ENCODE results near the gene ISG20L2.
A peak's percentile ranks its signal among the peaks of the same experiment; 100 is the strongest.

ISG20L2 gene

DNA sequence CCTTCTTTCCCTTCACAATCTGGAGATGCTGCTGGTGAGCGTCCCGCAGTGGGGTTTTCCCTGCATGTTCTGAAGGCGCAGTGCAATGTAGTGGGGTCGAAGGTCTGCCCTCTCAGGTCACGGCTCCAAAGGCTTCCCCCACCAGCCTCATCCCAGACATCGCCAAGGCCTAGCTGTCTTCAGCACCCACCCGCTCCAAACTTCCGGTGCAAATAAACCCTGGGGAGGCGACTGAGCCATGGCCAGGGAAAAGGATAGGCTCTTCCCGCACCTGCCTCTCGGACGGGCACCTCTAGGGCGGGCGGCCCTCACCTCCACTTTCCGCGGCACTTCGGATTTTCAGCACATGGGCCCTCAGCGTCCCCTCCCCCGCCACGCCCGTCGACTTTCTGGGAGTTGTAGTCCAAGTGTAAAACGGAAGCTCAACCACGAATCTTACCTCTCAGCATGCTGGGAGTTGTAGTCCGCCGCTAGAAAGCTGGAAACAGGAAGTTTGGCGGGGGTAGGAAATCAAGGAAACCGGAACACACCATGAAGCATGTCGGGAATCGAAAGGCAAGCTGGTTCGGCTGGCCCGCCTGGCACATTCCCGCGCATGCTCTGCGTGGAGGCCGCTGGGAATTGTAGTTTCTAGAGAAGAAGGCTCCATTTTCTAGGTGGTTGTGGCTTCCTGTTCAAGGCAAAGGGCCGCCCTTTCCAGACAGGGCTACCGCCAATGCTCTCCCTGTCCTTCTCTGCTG, 12.3 kb upstream of the ISG20L2 start, which contains the start of gene MRPL24:
Gene MRPL24, minus strand, starts transcription at position 348 of the 740 bp plus-strand sequence. CDS start 2,384 bp downstream, outside the sequence.
- DNase-seq (ENCODE audit: low read depth in 3 of 3) = peak; percentile 91 to 97 (median 94)

DNA sequence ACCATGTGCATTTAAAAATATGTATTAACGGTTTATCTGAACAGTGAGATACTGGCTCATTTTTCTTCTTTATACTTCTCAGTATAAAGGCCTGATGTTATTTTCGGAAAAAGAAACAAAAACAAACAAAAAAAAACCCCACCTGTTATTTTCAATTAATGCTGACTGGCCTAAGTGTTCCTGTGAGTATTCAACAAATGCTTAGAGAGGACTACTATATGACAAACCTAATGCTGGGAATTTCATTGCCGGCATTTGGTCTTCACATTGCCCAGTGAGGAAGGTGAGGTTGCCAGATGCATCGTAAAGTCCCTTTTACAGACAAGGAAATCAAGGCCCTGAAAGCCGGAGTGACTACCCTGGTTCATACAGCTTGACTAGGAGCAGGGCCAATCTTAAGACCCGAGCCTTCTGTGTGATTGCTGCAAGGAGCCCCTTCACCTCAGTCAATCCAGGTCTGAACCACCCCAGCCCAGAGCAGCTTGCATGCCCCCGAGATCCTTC, 11.7 kb upstream of the ISG20L2 start:
- DNase-seq (ENCODE audit: low read depth in 3 of 3) = no peak

DNA sequence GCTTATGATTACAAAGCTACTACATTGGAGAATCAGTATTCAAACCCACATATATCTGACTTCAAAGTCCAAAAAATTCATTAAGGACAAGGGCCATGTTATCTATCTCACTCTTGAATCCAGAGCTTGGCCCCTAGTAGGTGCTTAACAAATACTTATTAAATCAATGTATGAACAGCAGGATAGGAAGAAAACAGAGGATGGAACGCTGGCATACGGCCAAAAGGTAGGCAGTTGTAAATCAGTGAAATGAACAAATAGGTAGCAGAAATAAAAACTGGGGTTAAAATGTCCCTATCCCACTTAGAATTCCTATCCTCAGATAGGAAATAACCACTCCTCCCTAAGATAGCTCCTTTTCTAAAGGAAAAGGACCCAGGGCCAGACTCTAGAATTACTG, 10.3 kb upstream of the ISG20L2 start:
- no peak for DNase-seq (ENCODE audit: low read depth in 3 of 3)

DNA sequence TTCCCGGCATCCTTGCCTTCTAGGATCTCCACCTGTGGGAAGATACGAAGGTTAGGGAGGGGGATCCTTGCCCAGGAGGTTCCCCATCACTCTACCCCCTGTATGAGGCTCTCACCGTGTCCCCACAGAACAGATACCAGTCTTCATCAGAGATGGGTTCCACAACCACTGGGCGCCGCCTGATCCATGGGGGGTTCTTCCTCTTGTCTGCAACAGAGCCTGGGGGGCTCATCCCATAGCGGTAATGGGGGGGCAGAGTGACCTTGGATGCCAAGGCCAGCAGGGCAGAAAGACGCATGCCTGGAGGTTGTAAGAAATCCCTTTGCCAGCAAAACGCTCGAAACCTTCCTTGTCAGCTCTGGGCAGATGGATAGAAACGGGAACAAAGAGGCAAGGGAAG, 9.8 kb upstream of the ISG20L2 start:
- DNase-seq (ENCODE audit: low read depth in 3 of 3) = no peak

DNA sequence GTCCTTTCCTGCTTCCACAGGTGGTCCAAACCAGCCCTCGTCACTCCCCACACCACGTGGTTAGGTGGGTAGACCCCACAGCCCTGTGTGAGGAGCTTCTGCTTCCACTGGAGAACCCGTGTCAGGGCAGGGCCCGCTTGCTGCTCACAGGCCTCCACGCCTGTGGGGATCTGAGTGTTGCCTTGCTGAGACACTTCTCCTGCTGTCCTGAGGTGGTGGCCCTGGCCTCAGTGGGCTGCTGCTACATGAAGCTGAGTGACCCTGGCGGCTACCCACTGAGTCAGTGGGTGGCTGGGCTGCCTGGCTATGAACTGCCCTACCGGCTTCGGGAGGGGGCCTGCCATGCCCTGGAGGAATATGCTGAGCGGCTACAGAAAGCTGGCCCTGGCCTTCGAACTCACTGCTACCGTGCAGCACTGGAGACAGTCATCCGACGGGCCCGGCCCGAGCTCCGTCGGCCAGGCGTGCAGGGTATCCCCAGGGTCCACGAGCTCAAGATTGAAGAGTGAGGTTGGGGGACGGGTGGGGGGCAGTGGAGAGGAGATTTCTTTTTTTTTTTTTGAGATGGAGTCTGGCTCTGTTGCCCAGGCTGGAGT, 5.5 kb upstream of the ISG20L2 start:
- no peak for DNase-seq (ENCODE audit: low read depth in 3 of 3)

DNA sequence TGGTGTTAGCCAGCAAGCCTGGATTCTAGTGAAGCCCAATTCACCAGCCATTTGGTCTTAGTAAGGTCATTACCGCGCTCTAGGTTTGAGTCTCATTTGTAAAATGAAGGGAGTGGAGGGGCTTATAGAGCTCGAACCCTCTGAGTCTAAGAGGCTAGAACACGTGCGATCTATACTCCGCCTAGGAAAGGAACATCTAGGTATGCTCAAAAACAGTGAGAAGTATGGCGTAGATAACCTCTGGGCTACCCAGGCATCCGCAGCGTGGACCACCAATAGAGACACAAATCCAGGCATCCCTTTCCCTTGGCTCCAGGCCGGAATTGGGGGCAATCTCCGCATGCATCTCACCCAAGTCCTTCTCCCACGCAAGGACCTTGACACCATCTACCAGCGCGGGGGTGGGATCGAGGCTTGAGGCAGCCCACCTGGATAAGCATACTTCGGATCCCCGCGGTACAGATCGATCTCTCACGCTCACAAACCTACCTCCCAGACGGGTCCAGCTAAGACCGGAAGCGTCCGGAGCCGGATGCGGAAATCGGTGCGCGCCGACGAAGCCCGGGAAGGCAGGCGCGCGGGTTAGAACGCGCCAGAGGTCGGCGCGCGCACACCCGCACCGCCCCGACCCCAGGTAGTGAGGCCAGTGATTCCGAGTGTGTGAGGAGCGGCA, 504 bp downstream of the ISG20L2 start, which contains the start of gene METTL25B:
Gene METTL25B, plus strand, starts transcription at position 544 of the 673 bp plus-strand sequence. CDS start 636 bp downstream, outside the sequence.
- peak in 2 of 3 donors; percentile 71 to 77 for DNase-seq (ENCODE audit: low read depth in 3 of 3)

DNA sequence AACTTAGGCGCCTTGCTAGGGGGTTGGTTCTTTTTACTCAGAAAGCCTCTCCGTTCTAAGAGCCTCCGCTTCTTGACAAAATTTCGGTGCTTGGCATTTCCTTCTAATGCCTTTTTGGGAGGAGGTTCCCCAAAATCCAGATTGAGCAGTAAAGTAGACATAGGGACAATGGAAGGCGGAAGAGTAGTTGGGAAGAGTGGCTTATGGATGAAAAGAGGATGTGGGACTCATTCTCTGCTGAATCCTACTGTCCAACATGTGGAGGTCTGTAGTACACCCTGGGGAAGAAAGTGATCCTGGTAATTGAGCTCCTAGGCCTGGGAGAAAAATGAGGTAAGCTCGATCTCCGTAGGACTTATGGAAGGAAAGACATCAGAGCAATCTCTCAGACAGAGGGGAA, 1.1 kb downstream of the ISG20L2 start:
- no peak for DNase-seq (ENCODE audit: low read depth in 3 of 3)

DNA sequence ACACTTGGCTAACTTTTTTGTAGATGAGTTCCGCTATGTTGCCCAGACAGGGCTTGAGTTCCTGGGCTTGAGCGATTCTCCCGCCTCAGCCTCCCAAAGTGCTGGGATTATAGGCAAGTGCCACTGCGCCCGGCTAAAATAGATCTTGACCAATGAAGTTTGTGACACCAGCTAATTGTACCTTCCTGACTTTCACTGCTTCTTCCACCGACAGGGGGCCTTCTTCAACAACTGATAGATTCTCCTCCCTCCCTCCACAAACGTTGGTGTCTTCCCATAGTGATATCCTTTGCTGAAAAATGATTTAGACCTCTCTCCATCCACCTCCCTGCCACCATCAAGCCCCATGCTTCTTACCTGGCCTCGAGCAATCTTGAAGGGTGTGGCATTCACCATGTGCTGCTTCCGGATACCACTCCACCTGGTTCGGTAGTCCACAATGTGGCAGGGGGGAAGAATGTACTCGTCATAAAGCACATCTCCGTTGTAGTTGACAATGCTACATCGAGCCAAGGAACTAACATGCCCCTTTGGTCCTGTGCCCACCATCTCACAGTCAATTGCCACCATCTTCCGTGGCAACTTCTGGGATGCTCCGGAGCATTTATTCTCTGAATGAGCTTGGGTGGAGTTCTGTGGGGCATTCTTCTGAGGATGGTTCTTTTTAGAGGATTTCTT, 1.9 kb downstream of the ISG20L2 start:
- DNase-seq (ENCODE audit: low read depth in 3 of 3) = no peak

DNA sequence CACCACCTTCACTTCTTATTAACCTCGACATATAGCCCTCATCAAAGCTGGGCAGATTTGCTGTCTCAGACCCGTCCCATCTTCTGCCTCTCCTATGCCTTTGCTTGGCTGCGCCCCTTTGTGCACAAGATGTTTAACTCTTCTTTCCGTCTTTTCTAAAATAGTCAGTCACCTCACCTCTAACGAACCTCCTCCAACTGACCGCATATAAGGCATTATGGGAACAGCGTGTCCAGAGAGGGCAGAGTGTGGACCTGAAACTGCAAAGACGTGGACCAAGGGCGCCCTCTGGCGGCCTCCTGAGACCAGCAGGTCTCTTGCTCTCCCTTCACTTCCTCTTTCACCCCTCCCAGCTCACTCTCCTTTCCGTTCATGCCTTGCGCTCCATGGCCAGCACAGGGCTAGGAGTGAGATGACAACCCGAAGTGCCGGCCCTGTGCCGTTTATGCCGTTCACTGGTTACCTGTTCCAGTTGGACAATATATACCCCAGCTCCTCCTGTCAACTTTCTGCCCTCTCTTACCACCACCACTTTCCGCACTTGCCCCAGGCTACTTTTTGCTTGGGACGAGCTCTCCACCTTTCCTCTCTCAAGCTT, 2.8 kb downstream of the ISG20L2 start:
- DNase-seq (ENCODE audit: low read depth in 3 of 3) = peak; percentile 49 to 72 (median 67)

DNA sequence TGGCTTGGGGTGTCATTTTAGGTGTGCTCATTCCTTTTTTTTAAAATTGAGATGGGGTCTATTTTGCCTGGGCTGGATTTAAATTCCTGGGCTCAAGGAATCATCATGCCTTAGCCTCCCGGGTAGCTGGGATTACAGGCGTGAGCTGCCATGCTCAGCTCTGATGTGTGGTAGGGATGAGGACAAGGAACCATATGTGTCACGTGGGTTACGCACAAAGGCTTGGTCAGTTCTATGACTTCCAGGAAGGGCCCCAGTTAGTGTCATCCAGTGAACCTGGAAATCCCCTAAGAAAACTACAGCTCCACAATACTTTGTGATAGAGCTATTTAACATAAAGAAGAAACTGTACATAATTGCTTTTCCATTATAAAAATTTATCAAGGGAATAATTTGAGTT, 7.0 kb downstream of the ISG20L2 start:
- DNase-seq (ENCODE audit: low read depth in 3 of 3) = no peak

DNA sequence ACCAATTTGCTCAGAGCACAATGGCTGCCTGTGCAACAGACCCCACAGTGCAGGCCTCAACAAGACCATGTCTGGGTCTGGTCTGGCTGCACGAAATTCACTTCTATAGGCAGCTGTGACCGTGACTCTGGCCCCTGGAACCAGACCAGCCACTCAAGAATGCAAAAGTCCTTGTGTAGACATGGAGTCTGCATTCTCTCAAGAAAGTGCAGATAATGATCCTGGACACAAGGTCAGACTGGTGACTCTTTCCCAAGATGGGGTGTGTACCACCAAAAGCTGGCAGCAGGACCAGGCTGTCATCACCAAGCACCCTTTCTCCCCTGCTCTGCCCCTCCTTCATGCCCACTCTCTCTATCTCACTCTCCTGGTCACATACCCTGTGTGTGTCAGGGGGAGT, 7.4 kb downstream of the ISG20L2 start:
- no peak for DNase-seq (ENCODE audit: low read depth in 3 of 3)

DNA sequence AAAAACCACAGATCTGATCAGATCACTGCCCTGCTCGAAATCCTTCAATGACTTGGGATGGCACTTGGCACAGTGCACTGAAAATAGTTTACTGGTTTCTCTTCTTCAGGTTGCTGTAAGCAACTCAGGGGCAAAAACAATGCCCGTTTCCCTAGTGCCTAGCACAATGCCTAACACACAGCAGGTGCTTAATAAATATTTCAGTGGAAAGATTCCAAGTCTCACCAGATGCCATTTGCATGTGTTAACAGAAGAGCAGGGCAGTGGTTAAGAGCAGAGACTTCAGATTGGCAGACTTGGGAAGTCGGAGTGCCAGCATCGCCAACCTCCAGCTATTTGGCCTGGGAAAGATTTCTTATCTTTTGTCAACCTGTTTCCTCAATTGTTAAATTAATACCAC, 11.2 kb downstream of the ISG20L2 start:
- no peak for DNase-seq (ENCODE audit: low read depth in 3 of 3)

DNA sequence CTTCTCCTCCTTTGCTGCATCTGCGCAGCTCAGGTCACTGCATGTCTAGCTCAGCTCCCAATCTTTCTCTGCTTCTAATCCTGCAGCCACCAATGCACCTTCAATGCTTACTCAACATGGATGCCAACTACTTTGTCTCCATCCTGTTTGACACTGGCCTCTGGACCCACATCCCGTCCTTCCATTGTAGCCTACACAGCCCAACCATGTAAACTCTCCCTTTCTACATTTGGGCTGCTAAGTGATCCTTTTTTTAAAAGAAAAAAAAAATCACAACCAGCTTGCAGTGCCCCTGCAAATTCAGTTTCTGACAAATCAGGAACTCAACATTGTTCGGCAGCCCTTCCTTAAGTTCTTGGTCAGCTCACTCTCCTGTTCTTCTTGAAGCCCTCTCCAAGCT, 13.7 kb downstream of the ISG20L2 start:
- no peak for DNase-seq (ENCODE audit: low read depth in 3 of 3)

DNA sequence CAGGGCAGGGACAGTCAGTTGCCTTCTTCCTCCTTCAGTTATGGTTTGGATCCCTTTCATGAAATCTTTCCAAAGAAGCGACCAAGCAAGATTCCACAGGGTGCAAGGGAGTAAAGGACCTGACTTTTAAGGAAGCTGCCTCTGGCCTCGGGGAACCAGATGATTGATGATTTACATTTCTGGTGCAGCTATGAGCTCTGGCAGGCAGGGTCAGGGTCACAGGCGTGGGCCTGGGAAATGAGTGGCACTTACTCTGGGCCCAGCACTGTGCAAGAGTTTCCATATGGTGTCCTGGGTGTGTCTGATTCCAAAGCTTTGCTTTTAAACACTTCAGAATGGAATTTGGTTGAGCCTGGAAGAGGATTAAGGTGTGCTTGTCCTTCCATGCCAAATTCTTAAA, 15.9 kb downstream of the ISG20L2 start:
- DNase-seq (ENCODE audit: low read depth in 3 of 3) = no peak

DNA sequence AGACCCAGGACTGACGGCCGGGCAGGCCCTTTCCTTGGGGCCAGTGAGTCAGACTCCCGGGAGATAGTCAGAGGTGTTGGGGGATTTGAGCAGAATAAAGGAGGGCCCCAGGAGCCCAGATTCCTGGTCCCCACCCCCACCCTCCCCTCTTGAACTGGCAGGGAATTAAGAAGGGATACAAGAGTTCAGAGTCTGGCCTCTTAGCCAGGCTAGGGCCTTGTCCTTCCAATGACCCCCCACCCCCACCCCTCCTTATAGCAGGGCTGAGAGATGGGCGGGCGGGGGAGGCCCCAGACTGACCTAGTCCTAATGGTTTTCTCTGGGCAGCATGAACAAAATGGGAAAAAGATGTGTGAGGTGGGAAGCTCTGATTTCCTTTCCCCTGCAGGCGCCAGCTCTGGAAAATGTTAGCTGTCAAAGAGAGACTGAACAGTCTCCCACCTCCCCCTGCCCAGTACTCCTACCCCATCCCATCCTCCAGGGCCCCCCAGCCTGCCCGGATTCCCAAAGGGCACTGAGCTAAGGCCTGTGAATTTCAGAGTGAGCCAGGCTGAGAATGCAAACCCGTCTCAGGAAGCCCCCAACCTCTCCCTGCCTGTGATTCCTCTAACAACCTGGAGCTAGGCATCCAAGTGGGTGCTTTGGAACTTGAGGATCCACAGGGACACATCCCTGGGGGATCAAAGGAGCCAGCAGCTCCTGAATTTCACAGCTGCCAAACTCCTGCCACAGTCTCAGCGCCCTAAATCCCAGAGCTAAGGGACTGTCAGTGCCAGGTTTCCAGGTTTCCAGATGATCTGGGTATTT, 17.4 kb downstream of the ISG20L2 start:
- DNase-seq (ENCODE audit: low read depth in 3 of 3) = no peak

DNA sequence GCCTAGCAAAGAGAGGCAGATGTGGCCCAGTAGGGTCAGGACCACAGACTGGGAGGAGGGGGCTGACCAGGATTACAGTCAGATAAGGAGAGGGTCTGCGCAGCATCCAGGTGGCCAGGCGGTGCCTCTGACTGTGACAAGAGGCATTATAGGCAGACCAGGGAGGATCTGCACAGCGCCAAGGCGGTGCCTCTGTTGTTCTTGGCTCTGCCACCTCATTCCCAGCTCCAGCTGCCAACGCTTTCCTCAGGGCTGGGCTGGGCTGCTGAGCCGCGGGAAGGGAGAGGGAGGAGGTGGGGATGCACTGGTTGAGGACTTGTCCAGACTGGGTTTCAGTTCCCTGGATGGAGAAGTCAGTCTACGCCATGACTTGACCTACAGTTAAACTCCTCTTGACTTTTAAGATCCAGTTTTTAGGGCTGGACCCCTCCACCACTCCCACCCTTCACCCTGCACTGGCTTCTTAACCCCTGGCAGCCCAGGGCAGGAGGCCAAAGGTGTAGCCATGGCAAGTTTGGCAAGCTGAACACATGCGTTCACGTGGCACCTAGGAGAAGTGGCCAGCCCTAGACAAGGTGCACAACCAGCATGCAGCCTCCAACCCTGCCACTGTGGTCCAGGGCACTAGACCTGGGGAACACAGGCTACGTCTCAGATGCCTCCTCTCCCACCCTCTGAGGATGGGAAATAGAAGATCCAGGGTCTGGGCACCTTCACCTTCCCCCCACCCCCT, 18.6 kb downstream of the ISG20L2 start:
- DNase-seq (ENCODE audit: low read depth in 3 of 3) = no peak

DNA sequence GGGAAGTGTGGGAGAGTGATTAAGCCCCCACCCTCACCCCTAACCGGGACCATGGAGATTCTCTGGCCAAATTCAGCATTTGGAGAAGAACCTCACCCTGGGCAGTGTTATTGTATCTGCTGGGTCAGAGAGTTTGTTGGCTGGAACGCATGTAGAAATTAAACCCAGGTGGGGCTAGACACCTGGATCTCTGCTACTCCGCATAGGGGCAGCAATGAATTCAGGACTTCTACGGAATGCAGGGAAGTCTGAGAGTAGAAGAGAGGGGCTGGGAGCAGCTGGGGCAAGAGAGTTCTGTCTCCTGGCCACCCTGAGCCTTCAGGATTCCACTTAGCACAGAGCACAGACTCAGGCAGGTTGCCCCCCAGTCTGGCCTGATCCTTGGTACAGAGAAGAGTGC, 19.5 kb downstream of the ISG20L2 start:
- no peak for DNase-seq (ENCODE audit: low read depth in 3 of 3)

DNA sequence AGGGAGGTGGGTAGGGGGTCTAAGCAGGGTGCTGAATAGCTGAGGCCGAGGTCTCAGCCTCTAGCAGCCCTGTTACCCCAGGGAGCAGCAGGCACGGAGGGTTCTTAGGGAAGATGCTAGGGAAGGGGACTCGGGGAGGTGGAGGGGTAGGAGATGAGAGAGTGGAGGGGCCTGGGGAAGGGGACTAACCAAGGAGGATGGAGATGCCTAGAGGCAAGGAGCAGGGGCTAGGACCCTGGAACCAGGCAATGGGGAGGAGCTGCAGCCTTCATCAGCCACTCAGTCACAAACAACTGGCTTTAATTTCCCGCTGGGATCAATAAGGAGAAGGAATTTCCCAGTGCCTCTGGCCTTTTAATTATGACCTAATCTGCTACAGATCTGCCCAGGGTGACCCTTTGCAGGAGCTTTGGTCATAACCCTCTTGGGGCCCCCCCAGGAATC, 20.3 kb downstream of the ISG20L2 start:
- no peak for DNase-seq (ENCODE audit: low read depth in 3 of 3)

DNA sequence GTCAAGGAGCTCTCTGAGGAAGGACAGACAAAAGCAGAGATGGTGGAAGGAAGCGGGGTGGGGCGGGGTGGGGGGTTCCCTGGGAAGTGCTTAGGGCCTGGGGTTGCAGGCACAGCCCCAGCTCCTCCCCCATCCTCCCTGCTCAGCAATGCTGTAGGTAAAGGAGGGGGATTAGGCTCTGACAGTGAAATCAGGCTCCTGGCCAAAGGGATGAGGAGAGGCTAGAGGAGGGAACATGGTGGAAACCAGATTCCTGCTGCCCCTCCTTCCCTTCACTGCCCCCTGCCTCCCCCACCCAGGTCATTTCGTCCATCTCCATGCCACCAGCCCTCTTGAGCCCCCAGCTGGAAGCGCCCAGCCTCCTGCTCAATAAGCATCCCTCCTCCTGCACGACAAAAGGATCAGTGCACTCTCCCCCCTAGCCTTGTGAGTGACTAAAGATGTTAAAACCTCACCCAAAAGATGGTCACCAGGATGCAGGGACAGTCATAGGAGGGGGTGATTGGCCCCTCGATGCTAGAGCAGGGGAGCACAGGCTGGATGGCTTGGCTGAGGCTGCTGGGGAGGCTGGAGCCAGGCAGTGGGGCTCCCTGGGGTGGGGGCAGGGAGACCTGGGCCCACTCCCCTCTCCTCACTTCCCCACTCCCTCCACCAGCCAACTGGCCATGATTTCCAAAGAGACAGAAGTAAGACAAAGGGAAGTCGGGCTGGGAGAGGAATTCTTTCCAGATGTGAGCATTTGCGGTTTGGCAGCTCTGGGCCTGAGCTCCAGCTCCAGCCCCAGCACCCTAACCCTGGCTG, 20.9 kb downstream of the ISG20L2 start:
- no peak for DNase-seq (ENCODE audit: low read depth in 3 of 3)

All from stimulated activated CD4-positive, alpha-beta T cell treated with anti-CD3 and anti-CD28 coated beads, TNF-alpha, amount 100 ng/mL, for 48 hours (primary cell).